ENCODE data around the gene CCDC90B. TPM values are rescaled to one million over a fixed set of nuclear protein-coding genes. Genes with fewer than 3 reads are reported as not detected.
"Not testable (repeated sequence)": the region's sequence is repeated elsewhere in the genome, so short reads cannot be mapped to it uniquely, and the experiment has no call there.

The CCDC90B gene
- polyA plus RNA-seq, 4 donors, result 75.9 to 97.2 (median 86.3) TPM

DNA sequence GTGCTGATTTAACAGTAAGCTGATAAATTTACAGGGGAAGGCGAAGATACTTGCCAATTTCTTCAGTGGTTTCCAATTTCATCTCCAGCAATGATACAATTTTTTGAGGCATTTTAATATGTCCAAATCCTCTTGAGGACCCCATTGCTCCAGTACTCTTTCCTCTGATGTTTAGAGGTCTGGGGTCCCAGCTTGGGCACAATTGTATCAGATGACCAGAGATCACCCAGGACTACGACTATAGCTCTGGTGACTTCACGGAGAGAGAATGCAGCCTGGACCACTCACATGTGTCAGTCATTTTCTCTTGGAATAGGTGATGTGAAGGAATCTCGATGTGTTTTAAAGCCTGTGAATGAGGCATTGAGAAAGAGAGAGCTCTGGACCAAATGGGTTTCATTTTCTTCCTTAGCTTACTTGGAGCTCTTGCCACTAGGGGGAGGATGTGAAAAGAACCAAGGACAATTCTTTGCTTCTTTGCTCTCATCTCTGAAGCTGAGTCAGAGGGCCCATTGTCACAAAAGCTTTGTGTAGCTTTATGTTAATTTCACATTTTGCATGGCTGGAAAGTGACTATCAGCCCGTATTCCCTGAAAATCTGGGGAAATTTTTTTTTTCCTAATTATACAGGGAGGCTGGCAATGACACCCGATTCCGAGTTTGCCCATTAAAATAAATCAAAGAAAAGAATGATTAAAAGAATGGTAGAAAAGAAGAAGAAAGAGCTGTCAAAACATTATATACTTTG lies 6.7 kb upstream of the CCDC90B start:
- DNase-seq (ENCODE audit: low read depth in 4 of 4, low spot score in 2 of 4), result peak in 2 of 4 donors; percentile 21 to 57

GRCh38 chr11:83287631-83288030 lies 1.5 kb upstream of the CCDC90B start:
- no peak for DNase-seq (ENCODE audit: low read depth in 4 of 4, low spot score in 2 of 4)

DNA sequence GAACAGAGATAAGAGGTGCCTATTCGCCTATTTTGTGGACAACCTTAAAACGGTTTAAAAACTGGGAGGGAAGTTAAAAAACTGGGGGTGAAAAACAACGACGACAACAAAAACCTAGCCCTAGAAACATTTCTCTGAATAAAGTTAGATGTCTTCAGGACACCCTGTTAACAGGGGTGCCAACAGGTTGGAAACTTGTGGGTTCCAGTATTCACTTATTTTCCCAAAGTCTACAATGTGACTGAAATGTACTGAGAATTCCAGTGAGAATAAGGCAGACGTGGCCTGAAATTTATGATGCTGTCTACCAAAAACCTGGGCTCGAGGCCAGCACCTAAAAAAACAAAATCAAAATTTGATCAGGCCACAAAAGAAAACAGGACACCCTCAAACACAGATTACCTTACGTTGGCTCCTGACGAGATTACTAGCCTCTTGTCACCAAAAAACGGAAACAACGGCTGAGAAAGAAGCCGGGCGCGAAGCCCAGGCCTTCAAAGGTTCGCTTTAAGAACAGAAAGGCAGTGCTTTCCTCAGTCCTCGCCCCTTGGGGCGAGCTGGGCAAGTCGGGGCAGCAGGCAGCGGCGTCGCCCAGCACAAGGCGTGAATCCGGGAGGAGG lies 906 bp downstream of the CCDC90B start:
- DNase-seq (ENCODE audit: low read depth in 4 of 4, low spot score in 2 of 4), result peak in 2 of 4 donors; percentile 33 to 55

- DNase-seq (ENCODE audit: low read depth in 4 of 4, low spot score in 2 of 4), result peak in 3 of 4 donors; percentile 12 to 52 (median 18)
These were observed 1.5 kb downstream of the CCDC90B start for GRCh38 chr11:83284501-83285150.

DNA sequence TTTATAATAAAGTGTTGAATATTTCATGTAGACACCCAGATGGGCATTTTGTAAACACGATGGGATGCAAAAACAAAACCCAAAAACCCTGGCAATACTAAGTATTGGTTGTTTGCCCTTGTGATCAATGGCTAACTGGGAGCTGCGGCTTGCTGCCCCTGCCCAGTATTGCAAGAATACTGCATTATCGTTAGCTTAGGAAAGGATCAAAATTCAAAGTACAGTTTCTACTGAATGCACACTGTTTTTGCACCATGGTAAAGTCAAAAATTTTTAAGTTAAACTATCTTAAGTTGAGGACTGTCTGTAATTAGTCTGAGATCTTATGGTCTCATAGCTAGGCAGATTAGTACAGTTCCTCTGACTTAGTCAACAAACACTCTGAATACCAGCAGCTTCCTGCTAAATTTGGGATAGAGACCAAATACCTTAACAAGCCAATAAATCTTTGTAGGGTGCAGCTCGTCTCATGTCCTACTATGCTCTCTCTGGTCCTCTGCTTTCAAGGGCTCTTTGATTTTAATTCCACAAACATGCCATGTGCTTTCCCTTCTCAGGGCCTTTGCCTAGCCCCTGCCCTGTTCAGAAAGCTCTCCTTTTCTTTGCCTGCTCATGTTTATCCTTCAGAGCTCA lies 4.0 kb downstream of the CCDC90B start:
- no peak for DNase-seq (ENCODE audit: low read depth in 4 of 4, low spot score in 2 of 4)

DNA sequence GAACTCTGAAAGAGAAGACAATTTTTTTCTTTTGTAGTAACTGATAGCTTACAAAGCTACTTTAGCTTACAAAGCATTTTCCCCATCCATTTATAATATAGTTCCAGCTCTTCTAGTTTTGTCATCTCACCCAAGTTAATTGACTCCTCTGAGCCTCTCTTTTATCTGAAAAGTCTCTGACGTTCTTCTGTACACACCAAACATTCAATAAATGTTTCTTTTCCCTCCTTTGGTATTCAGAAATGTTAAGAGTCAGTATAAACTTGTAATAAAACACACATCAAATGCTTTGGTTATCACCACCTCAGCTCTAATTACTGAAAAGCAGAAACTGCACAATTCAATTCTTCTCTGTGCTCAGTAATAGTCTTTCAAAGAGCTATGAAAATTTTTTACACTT lies 5.9 kb downstream of the CCDC90B start:
- no peak for DNase-seq (ENCODE audit: low read depth in 4 of 4, low spot score in 2 of 4)

GRCh38 chr11:83278351-83278750 lies 7.8 kb downstream of the CCDC90B start:
- no peak for DNase-seq (ENCODE audit: low read depth in 4 of 4, low spot score in 2 of 4)

DNA sequence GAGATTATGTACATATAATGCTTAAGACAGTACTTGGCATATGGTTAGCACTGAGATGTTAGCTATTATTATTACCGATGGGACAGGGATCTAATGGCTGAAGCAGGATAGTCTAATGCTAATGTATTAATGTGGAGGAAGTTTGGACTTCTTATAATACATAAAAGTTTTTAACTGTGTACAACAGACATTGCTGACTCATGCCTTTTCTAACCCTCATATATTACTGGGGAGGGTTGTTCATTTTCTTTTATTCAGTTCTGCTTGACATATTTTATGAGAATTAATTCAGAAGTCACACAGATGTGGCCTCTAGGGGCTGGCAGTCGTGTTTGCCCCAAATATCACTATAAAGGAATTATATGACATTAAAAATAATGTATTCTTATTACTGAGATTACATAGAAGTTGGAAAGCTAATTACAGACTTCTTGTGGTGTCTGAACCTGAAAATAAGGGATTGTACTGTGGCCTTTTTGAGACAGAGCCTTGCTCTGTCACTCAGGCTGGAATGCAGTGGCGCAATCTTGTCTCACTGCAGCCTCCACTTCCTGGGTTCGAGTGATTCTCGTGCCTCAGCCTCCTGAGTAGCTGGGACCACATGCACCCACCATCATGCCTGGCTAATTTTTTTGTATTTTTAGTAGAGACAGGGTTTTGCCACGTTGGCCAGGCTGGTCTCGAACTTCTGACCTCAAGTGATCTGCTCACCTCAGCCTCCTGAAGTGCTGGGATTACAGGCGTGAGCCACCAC lies 10.1 kb downstream of the CCDC90B start:
- no peak for DNase-seq (ENCODE audit: low read depth in 4 of 4, low spot score in 2 of 4)

GRCh38 chr11:83272627-83273026 lies 13.5 kb downstream of the CCDC90B start:
- DNase-seq (ENCODE audit: low read depth in 4 of 4, low spot score in 2 of 4), result no peak

- not testable (repeated sequence) for DNase-seq (ENCODE audit: low read depth in 4 of 4, low spot score in 2 of 4)
These were observed 14.4 kb downstream of the CCDC90B start for GRCh38 chr11:83271734-83272133.

GRCh38 chr11:83269080-83269479 lies 17.1 kb downstream of the CCDC90B start:
- not testable (repeated sequence) for DNase-seq (ENCODE audit: low read depth in 4 of 4, low spot score in 2 of 4)

DNA sequence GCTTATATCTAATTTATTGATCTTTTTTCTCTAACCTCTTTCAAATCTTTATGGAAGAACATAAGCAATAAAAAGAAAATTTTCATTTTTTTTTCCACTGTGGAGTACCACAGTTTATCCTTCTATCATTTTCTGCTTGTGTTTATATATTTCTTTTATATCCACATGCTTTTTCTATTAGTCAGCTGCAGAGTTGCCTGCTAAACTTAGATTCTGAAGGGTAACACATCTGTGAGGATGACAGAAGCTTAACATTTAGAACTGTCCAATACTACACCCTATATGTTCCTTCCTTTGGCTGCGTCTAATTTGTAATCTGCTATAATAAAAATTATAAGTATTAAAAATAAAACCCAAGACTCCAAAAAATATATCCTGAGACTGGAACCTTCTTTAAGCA lies 20.8 kb downstream of the CCDC90B start:
- no peak for DNase-seq (ENCODE audit: low read depth in 4 of 4, low spot score in 2 of 4)

- DNase-seq (ENCODE audit: low read depth in 4 of 4, low spot score in 2 of 4), result no peak
These were observed 26.6 kb downstream of the CCDC90B start for GRCh38 chr11:83259559-83259958.

GRCh38 chr11:83257761-83258168 lies 28.4 kb downstream of the CCDC90B start:
- DNase-seq (ENCODE audit: low read depth in 4 of 4, low spot score in 2 of 4), result no peak

GRCh38 chr11:83256602-83257340 lies 29.4 kb downstream of the CCDC90B start:
- DNase-seq (ENCODE audit: low read depth in 4 of 4, low spot score in 2 of 4), result no peak

DNA sequence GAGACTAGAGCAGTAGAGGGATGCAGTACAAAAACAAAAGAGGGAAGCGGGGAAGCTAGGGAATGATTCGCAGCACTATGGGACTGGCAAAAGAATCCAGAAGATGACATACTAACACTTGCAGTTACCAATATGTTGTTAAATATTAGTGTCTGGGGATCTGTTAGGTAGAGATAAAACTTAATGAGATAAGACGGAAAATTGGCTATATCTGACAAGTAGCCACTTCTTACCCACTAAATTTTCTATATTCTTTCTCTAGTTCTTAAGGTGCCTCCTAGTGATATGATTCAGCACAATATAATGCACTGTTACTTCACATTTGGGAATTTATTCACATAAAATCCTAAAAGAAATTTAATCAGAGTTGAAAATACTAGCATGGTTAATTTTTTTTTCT lies 30.8 kb downstream of the CCDC90B start:
- DNase-seq (ENCODE audit: low read depth in 4 of 4, low spot score in 2 of 4), result no peak

DNA sequence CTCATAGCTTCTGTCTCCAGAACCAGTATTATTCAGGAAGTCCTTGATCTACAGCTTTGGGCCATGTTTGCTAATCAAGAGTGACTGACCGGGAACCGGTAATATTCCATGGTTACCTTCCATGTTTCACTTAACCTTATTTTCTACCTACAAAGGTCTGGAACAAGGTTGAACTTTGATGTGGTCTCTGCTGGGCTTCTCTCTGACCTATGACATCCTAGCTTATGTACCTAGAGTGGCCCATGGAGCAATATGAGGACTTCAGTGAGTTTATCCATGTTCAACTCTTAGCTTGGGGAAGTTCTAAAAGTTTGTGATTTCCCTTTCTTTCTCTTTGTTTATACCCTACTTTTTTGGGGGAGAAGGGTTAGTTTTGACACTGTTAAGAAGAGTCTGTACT lies 33.2 kb downstream of the CCDC90B start:
- no peak for DNase-seq (ENCODE audit: low read depth in 4 of 4, low spot score in 2 of 4)

DNA sequence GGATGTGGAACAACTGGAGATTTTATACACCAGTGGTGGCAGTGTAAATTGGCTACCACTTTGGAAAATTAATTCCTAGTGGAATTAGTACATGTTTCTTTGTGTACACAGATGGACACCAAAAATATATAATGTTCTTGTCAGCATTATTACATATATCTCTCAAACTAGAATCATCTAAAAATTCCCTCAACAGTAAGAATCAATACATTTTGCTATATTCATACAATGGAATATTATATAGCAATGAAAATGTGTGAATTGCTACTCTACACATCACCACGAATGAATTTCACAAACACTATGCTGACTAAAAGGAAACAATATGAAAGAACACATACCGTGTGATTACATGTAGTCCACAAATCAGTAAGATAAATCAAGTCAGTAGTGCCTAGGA lies 33.9 kb downstream of the CCDC90B start:
- no peak for DNase-seq (ENCODE audit: low read depth in 4 of 4, low spot score in 2 of 4)

DNA sequence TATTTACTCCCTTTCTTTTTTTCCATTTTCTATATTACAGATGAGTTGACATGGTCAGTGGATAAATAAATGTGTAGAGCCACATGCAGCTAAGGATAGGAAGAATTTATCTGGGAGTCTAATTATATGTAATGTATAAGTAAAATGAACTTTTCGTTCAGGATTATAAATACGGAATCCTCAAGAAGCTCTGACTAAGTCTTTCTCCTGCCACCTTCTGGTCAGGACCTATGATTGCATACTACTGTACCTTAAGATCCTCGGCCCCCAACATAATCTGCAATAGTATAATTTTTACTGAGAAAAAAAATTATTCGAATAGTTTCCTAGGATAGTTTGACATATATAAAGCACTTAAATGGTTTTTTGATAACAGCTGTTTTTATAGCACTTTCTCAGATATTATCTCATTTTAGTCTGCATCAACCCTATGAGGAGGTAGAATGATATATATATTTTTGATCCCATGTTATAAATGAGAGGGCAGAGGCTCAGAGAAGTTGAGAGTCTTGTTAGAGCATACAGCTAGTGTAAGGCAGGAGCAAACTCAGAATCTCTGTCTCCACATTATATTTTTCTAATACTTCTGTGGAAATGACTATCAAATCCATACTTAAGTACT lies 36.1 kb downstream of the CCDC90B start:
- peak in 2 of 4 donors; percentile 6 to 9 for DNase-seq (ENCODE audit: low read depth in 4 of 4, low spot score in 2 of 4)

All from left renal cortex interstitium (tissue), 4 donors.